Esophagus (tissue), 2 donors: ENCODE data around the gene DROSHA. TPM values are rescaled to one million over a fixed set of nuclear protein-coding genes. Genes with fewer than 3 reads are reported as not detected.

ENCODE experiments used
- H3K27ac ChIP-seq, 2 donors: one replicate each; pipeline ENCODE4 v1.5.1; 2013; ENCODE audit warnings: low read depth in 2 of 2, mild to moderate bottlenecking in 2 of 2, inconsistent platforms in 1 of 2, low read length in 1 of 2, moderate library complexity in 1 of 2
- H3K27me3 ChIP-seq, 2 donors: one replicate each; pipeline ENCODE4 v1.6.1; 2013; ENCODE audit warnings: low read length in 2 of 2, control low read depth in 1 of 2, mild to moderate bottlenecking in 1 of 2; ENCODE audit not compliant: insufficient read depth in 2 of 2, control insufficient read depth in 1 of 2
- H3K36me3 ChIP-seq, 2 donors: one replicate each; pipeline ENCODE4 v1.6.1; 2013; ENCODE audit warnings: low read length in 1 of 2; ENCODE audit not compliant: control insufficient read depth in 2 of 2, insufficient read depth in 2 of 2
- H3K4me1 ChIP-seq, 2 donors: one replicate each; pipeline ENCODE4 v1.6.1; 2013; ENCODE audit warnings: low read length in 1 of 2; ENCODE audit not compliant: control insufficient read depth in 2 of 2, insufficient read depth in 2 of 2
- H3K4me3 ChIP-seq, 2 donors: one replicate each; pipeline ENCODE4 v1.5.1; 2013; ENCODE audit warnings: low read length in 2 of 2, mild to moderate bottlenecking in 2 of 2, low read depth in 1 of 2, moderate library complexity in 1 of 2
- H3K9me3 ChIP-seq, 2 donors: one replicate each; pipeline ENCODE4 v1.6.1; 2013; ENCODE audit warnings: mild to moderate bottlenecking in 2 of 2, low read depth in 1 of 2, low read length in 1 of 2, moderate library complexity in 1 of 2; ENCODE audit not compliant: control insufficient read depth in 2 of 2, insufficient read depth in 1 of 2
- WGBS, 2 donors: extraction: QIAGEN DNeasy Blood & Tissue Kit; methylation state at CpG; one replicate each; pipeline ENCODE4 v1.1.7; 2013; 5-methylcytosine and 5-hydroxymethylcytosine counted together
- polyA plus RNA-seq, 2 donors: library from polyadenylated mRNA; stranded (reverse); fragments of 200-250 nt; gene quantifications; one replicate each; pipeline ENCODE4 v1.2.3, GENCODE V29; 2013
- donor health status: healthy with polysubstance abuse.
- donor health status: Bipolar disorder and iron deficiency.

Gene DROSHA
- polyA plus RNA-seq, 2 donors: 21.8 to 34.6 TPM

- H3K4me1 ChIP-seq: no peaks in the 10 kb centered on the region
- H3K9me3 ChIP-seq: no peaks in the 10 kb centered on the region
- no peak overlapping the region for H3K27ac ChIP-seq
- H3K27me3 ChIP-seq: no peaks in the 10 kb centered on the region
- no peak overlapping the region for H3K4me3 ChIP-seq
- WGBS, 2 donors: 78 to 84% methylated on average over 1 of the region's 1 CpG
- H3K36me3 ChIP-seq: no peaks in the 10 kb centered on the region
These were observed 95.0 kb downstream of the DROSHA start for GRCh38 chr5:31436851-31437250.

GRCh38 chr5:31435730-31436129 is 96.2 kb downstream of the DROSHA start:
- no peaks in the 10 kb centered on the region for H3K4me1 ChIP-seq
- no peak overlapping the region for H3K27ac ChIP-seq
- H3K36me3 ChIP-seq: no peaks in the 10 kb centered on the region
- H3K27me3 ChIP-seq: no peaks in the 10 kb centered on the region
- no peak overlapping the region for H3K4me3 ChIP-seq
- 87 to 90% methylated on average over 4 of the region's 4 CpGs for WGBS, 2 donors
- no peaks in the 10 kb centered on the region for H3K9me3 ChIP-seq

- 70% methylated on average over 2 of the region's 2 CpGs for WGBS, 2 donors
- H3K4me3 ChIP-seq: no peak overlapping the region
- no peaks in the 10 kb centered on the region for H3K27me3 ChIP-seq
- H3K36me3 ChIP-seq: no peaks in the 10 kb centered on the region
- H3K9me3 ChIP-seq: no peaks in the 10 kb centered on the region
- no peaks in the 10 kb centered on the region for H3K4me1 ChIP-seq
- H3K27ac ChIP-seq: no peak overlapping the region
These were observed 97.0 kb downstream of the DROSHA start for GRCh38 chr5:31434898-31435297.

DNA sequence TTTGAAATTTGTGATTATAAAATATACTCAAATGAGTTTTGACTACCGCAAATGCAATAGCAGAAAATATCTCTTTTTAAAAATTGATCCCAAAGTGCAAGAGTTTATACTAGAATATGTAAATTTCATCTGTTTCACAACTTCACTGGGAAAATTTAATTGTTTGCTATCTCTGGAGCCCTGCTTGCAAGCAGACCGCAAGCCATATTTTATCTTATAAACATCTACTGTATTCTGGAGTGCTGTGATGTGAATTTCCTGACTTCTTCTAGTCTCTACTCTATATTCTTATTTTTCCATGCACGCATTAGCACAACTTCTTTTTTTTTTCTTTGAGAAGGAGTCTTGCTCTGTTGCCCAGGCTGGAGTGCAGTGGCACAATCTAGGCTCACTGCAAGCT is 98.7 kb downstream of the DROSHA start:
- Histone ChIP-seq H3K4me3 (no peak overlapping the region), H3K36me3 (no peaks in the 10 kb centered on the region), H3K9me3 (no peaks in the 10 kb centered on the region), H3K4me1 (no peaks in the 10 kb centered on the region), H3K27ac (no peak overlapping the region), H3K27me3 (no peaks in the 10 kb centered on the region)
- WGBS, 2 donors: 95 to 96% methylated on average over 3 of the region's 3 CpGs

DNA sequence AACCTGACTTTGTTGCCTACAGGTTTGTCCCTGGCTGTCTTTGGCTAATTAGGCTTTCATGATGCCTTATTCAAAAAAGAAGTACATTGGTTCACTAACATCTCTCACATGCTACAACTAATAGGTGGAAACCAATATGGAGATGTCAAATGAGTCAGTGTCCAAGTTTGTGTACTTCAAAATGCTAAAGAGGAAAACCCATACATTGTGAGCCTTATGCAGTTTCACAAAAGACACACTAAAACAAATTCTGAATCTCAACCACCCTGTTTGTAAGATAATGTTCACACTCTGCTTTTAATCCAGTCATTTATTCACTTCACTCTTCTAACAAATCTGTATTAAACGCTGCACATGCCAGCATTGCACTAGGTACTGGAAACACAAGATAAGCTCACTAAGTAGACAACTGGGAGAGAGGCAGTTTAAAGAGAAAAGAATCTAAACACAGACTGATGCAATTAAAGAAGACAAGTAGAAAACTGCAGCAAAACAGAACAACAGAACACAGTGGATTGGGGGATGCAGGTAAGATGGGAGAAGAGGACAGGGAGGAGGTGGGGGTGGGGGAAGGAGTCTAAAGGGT is 104.1 kb downstream of the DROSHA start:
- no peaks in the 10 kb centered on the region for H3K27me3 ChIP-seq
- H3K4me1 ChIP-seq: no peaks in the 10 kb centered on the region
- 89 to 94% methylated on average over 1 of the region's 1 CpG for WGBS, 2 donors
- H3K36me3 ChIP-seq: no peaks in the 10 kb centered on the region
- H3K4me3 ChIP-seq: no peak overlapping the region
- H3K9me3 ChIP-seq: no peaks in the 10 kb centered on the region
- no peak overlapping the region for H3K27ac ChIP-seq

DNA sequence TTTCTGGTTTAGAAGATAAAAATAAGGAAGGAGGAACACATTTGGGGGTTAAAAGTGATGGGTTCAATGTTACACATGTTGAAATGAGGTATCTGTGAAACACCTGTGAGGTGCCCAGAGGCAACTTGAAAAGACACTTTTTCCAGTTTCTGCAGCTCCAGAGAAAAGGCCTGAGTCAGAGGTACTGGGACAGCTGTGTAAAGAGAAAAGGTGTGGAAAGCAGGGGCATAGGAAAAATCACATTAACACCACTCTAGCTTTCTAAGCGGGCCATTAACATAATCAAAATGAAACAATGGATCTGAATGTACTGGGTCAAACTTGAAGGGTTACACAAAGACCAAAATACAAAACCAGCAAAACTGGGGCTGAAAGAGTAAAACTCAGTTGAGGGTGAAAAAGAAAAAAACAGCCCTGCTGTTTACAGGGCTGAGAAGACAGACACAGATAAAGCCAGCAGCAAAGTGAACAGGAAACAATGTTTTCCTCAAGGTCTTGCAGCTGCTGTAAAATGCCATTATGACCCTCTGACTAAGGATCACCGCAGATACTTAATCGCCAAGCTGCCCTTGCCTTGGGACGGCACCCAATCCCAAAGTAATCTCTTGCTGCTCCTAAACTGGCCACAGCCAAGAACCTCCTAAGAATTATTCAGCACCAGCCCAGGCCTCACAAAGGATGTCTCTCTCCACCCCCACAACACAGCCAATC is 104.7 kb downstream of the DROSHA start:
- no peaks in the 10 kb centered on the region for H3K4me1 ChIP-seq
- 87 to 89% methylated on average over 4 of the region's 4 CpGs for WGBS, 2 donors
- no peaks in the 10 kb centered on the region for H3K9me3 ChIP-seq
- H3K4me3 ChIP-seq: no peak overlapping the region
- no peak overlapping the region for H3K27ac ChIP-seq
- H3K36me3 ChIP-seq: no peaks in the 10 kb centered on the region
- no peaks in the 10 kb centered on the region for H3K27me3 ChIP-seq

GRCh38 chr5:31421806-31422586 is 109.9 kb downstream of the DROSHA start:
- 77 to 79% methylated on average over 7 of the region's 7 CpGs for WGBS, 2 donors
- no peak overlapping the region for H3K27ac ChIP-seq
- H3K9me3 ChIP-seq: no peaks in the 10 kb centered on the region
- no peaks in the 10 kb centered on the region for H3K4me1 ChIP-seq
- H3K36me3 ChIP-seq: peaks cover 6 to 9% of the 10 kb centered on the region in 2 donors
- H3K27me3 ChIP-seq: no peaks in the 10 kb centered on the region
- no peak overlapping the region for H3K4me3 ChIP-seq

DNA sequence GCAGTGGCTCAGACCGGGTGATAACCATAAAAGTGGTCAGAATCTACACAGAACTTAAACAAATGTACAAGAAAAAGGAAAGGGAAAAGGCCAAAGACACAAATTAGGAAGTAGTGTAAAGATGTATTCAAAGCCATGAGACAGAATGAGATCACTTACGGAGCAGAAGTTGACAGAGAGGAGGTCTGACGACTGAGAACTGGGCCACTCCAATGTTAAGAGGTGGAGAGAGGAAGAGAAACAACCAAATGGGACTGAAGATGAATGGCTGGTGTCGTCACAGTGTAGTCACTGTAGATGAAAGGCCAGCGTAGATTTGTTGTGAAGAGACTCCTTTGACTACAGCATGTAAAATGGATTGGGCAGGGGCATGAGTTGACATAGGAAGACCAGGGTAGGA is 114.4 kb downstream of the DROSHA start:
- Histone ChIP-seq H3K4me3 (no peak overlapping the region), H3K4me1 (peaks cover 3 to 5% of the 10 kb centered on the region in 2 donors), H3K27me3 (no peaks in the 10 kb centered on the region), H3K9me3 (no peaks in the 10 kb centered on the region), H3K27ac (no peak overlapping the region), H3K36me3 (peaks cover 6 to 11% of the 10 kb centered on the region in 2 donors)
- WGBS, 2 donors: 94 to 95% methylated on average over 5 of the region's 5 CpGs

DNA sequence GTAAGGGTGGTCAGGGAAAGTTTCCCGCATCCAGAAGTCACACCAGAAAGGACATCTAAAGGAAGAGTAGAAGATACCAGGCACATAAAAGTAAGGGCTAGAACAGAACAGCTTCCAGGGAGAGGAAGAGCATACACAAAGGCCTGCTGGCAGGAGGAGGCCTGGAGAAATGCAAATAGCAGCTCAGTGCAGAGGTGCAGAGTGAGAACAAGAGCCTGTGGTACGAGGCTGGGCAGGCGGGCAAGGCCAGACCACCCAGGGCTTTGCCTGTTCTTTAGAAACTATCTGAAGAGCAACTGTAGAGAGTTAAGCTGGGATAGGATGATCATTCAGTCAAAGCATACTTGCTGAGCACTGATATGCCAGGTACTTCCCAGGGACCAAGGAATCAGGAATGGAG is 115.3 kb downstream of the DROSHA start:
- H3K27me3 ChIP-seq: no peaks in the 10 kb centered on the region
- H3K4me1 ChIP-seq: peaks cover 3 to 5% of the 10 kb centered on the region in 2 donors
- 97 to 99% methylated on average over 3 of the region's 3 CpGs for WGBS, 2 donors
- no peaks in the 10 kb centered on the region for H3K9me3 ChIP-seq
- H3K27ac ChIP-seq: no peak overlapping the region
- H3K4me3 ChIP-seq: no peak overlapping the region
- peaks cover 6 to 12% of the 10 kb centered on the region in 2 donors for H3K36me3 ChIP-seq
